ENCODE measurements around the gene CORO2A.

The CORO2A gene

GRCh38 chr9:98152526-98152925 lies 39.9 kb downstream of the CORO2A start:
- no peak overlapping the region for H3K4me3 ChIP-seq
- no peaks in the 10 kb centered on the region for H3K9me3 ChIP-seq (ENCODE audit: low read depth, low read length)
- H3K36me3 ChIP-seq (ENCODE audit: insufficient read depth, low read length), result no peaks in the 10 kb centered on the region
- TF ChIP-seq POLR2AphosphoS5 (IDR thresholded peaks at IDR 0.05; ENCODE audit: borderline replicate concordance, low read depth, low read length) (no peak), EZH2 (IDR thresholded peaks at IDR 0.05) (no peak), FOXP2 (optimal IDR thresholded peaks at IDR 0.05; ENCODE audit: control extremely low read depth, extremely low read length, insufficient read depth) (no peak)
- no peak overlapping the region for H3K27ac ChIP-seq
- DNase-seq (ENCODE audit: low read depth, low spot score), result no peak
- no peak overlapping the region for H3K9ac ChIP-seq (ENCODE audit: insufficient read length)

DNA sequence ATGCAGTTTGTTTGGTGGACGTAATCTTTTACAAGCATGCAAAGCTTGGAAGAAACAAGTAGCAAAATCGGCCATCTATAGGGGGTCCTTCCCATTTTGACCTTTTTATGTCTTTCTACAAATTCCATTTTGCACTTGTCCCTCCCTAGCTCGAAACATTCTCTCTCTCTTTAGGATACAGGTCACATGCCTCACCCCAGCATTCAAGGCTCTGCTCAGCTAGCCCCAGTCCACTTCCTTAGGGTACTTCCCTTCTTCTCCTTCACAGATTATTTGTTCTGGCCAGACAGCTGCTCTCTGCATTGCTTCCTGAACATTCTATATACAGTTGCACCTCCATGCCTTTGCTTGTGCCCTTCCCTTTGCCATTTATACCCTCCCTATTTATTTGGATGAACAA lies 41.7 kb downstream of the CORO2A start:
- Histone ChIP-seq H3K4me3 (no peak overlapping the region), H3K27ac (no peak overlapping the region), H3K9me3 (ENCODE audit: low read depth, low read length) (no peaks in the 10 kb centered on the region), H3K36me3 (ENCODE audit: insufficient read depth, low read length) (no peaks in the 10 kb centered on the region), H3K9ac (ENCODE audit: insufficient read length) (no peak overlapping the region)
- DNase-seq (ENCODE audit: low read depth, low spot score), result no peak
- TF ChIP-seq FOXP2 (optimal IDR thresholded peaks at IDR 0.05; ENCODE audit: control extremely low read depth, extremely low read length, insufficient read depth) (no peak), EZH2 (IDR thresholded peaks at IDR 0.05) (no peak), POLR2AphosphoS5 (IDR thresholded peaks at IDR 0.05; ENCODE audit: borderline replicate concordance, low read depth, low read length) (no peak)

DNA sequence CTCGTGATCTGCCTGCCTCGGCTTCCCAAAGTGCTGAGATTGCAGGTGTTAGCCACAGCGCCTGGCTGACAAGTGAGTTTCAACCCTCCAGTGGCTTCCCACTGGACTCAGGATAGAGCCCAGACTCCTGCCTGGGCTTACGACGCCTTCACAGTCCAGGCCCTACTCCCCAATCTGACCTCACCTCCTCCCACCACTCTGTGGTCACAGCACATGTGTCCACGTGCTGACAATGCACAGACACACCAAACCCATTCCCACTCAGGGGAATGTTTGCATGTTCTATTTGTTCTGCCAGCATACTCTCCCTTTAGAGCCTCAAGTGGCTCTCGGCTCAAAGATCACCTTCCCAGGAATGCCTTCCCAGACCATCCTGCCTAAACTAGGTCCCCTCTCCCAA lies 42.3 kb downstream of the CORO2A start:
- DNase-seq (ENCODE audit: low read depth, low spot score), result no peak
- no peaks in the 10 kb centered on the region for H3K36me3 ChIP-seq (ENCODE audit: insufficient read depth, low read length)
- H3K9me3 ChIP-seq (ENCODE audit: low read depth, low read length), result no peaks in the 10 kb centered on the region
- H3K4me3 ChIP-seq, result no peak overlapping the region
- TF ChIP-seq POLR2AphosphoS5 (IDR thresholded peaks at IDR 0.05; ENCODE audit: borderline replicate concordance, low read depth, low read length) (no peak), FOXP2 (optimal IDR thresholded peaks at IDR 0.05; ENCODE audit: control extremely low read depth, extremely low read length, insufficient read depth) (no peak), EZH2 (IDR thresholded peaks at IDR 0.05) (no peak)
- H3K27ac ChIP-seq, result no peak overlapping the region
- H3K9ac ChIP-seq (ENCODE audit: insufficient read length), result no peak overlapping the region

GRCh38 chr9:98149422-98149821 lies 43.0 kb downstream of the CORO2A start:
- Histone ChIP-seq H3K27ac (no peak overlapping the region), H3K36me3 (ENCODE audit: insufficient read depth, low read length) (no peaks in the 10 kb centered on the region), H3K4me3 (no peak overlapping the region), H3K9me3 (ENCODE audit: low read depth, low read length) (no peaks in the 10 kb centered on the region), H3K9ac (ENCODE audit: insufficient read length) (no peak overlapping the region)
- no peak for DNase-seq (ENCODE audit: low read depth, low spot score)
- TF ChIP-seq POLR2AphosphoS5 (IDR thresholded peaks at IDR 0.05; ENCODE audit: borderline replicate concordance, low read depth, low read length), result no peak
- TF ChIP-seq EZH2 (IDR thresholded peaks at IDR 0.05), result no peak
- TF ChIP-seq FOXP2 (optimal IDR thresholded peaks at IDR 0.05; ENCODE audit: control extremely low read depth, extremely low read length, insufficient read depth), result no peak

DNA sequence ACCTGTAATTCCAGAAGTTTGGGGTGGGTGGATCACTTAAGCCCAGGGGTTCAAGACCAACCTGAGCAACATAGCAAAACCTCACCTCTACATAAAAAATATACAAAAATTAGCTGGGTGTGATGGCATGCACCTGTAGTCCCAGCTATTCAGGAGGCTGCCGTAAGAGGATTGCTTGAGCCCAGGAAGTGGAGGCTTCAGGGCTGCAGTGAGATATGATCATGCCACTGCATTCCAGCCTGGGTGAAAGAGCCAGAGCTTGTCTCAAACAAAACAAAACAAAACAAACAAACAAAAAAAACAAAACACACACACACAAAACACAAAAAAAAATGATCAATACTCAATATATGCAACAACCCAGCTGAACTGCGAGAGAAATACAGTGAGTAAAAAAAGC lies 44.0 kb downstream of the CORO2A start:
- H3K4me3 ChIP-seq, result no peak overlapping the region
- no peak for DNase-seq (ENCODE audit: low read depth, low spot score)

GRCh38 chr9:98147582-98147981 lies 44.9 kb downstream of the CORO2A start:
- no peak overlapping the region for H3K4me3 ChIP-seq
- no peaks in the 10 kb centered on the region for H3K9me3 ChIP-seq (ENCODE audit: low read depth, low read length)
- TF ChIP-seq POLR2AphosphoS5 (IDR thresholded peaks at IDR 0.05; ENCODE audit: borderline replicate concordance, low read depth, low read length) (no peak), FOXP2 (optimal IDR thresholded peaks at IDR 0.05; ENCODE audit: control extremely low read depth, extremely low read length, insufficient read depth) (no peak), EZH2 (IDR thresholded peaks at IDR 0.05) (no peak)
- DNase-seq (ENCODE audit: low read depth, low spot score), result no peak
- no peaks in the 10 kb centered on the region for H3K36me3 ChIP-seq (ENCODE audit: insufficient read depth, low read length)
- no peak overlapping the region for H3K9ac ChIP-seq (ENCODE audit: insufficient read length)
- no peak overlapping the region for H3K27ac ChIP-seq

More for the DNA sequence above, 44.0 kb downstream of the CORO2A start:
- TF ChIP-seq POLR2AphosphoS5 (IDR thresholded peaks at IDR 0.05; ENCODE audit: borderline replicate concordance, low read depth, low read length), result no peak
- no peak for TF ChIP-seq FOXP2 (optimal IDR thresholded peaks at IDR 0.05; ENCODE audit: control extremely low read depth, extremely low read length, insufficient read depth)
- TF ChIP-seq EZH2 (IDR thresholded peaks at IDR 0.05), result no peak
- no peak overlapping the region for H3K9ac ChIP-seq (ENCODE audit: insufficient read length)
- H3K9me3 ChIP-seq (ENCODE audit: low read depth, low read length), result no peaks in the 10 kb centered on the region
- H3K27ac ChIP-seq, result no peak overlapping the region
- no peaks in the 10 kb centered on the region for H3K36me3 ChIP-seq (ENCODE audit: insufficient read depth, low read length)

- H3K9me3 ChIP-seq (ENCODE audit: low read depth, low read length), result no peaks in the 10 kb centered on the region
- DNase-seq (ENCODE audit: low read depth, low spot score), result no peak
- no peak for TF ChIP-seq FOXP2 (optimal IDR thresholded peaks at IDR 0.05; ENCODE audit: control extremely low read depth, extremely low read length, insufficient read depth)
- no peak for TF ChIP-seq EZH2 (IDR thresholded peaks at IDR 0.05)
- TF ChIP-seq POLR2AphosphoS5 (IDR thresholded peaks at IDR 0.05; ENCODE audit: borderline replicate concordance, low read depth, low read length), result no peak
- no peak overlapping the region for H3K9ac ChIP-seq (ENCODE audit: insufficient read length)
- H3K27ac ChIP-seq, result no peak overlapping the region
- no peak overlapping the region for H3K4me3 ChIP-seq
- no peaks in the 10 kb centered on the region for H3K36me3 ChIP-seq (ENCODE audit: insufficient read depth, low read length)
These were observed 46.1 kb downstream of the CORO2A start for GRCh38 chr9:98146101-98146991.

DNA sequence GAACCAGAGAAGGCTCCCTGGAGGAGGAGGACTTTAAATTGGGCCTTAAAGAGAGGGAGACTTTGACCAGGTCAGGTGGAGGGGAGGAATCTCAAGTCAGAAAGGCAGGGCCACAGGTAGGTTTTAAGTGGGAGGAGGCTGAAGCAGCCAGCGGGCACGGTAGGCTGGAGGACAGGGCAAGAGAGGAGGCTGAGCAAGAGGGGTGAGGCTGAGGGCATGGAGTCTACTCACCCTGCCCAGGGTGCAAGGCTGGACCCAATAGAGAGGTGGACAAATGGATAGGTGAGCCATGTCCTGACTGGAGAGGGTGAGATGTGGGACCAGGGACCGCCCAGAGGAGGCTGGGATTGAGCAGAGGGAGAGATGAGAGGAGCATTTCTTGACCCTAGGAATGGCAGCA lies 47.8 kb downstream of the CORO2A start:
- DNase-seq (ENCODE audit: low read depth, low spot score), result no peak
- Histone ChIP-seq H3K36me3 (ENCODE audit: insufficient read depth, low read length) (no peaks in the 10 kb centered on the region), H3K9ac (ENCODE audit: insufficient read length) (no peak overlapping the region), H3K27ac (no peak overlapping the region), H3K4me3 (no peak overlapping the region), H3K9me3 (ENCODE audit: low read depth, low read length) (no peaks in the 10 kb centered on the region)
- TF ChIP-seq FOXP2 (optimal IDR thresholded peaks at IDR 0.05; ENCODE audit: control extremely low read depth, extremely low read length, insufficient read depth), result no peak
- no peak for TF ChIP-seq EZH2 (IDR thresholded peaks at IDR 0.05)
- no peak for TF ChIP-seq POLR2AphosphoS5 (IDR thresholded peaks at IDR 0.05; ENCODE audit: borderline replicate concordance, low read depth, low read length)

Measured in SK-N-MC (cell line).